LNCAP (cell line): ENCODE results near the gene DAP.

Experiments
- TF ChIP-seq, protein P1 (sequence below): fragments of 450-650 bp; IDR thresholded peaks from 2 replicates; pipeline ENCODE4 v1.5.1; 2017; ENCODE audit warnings: mild to moderate bottlenecking

The DAP gene

DNA sequence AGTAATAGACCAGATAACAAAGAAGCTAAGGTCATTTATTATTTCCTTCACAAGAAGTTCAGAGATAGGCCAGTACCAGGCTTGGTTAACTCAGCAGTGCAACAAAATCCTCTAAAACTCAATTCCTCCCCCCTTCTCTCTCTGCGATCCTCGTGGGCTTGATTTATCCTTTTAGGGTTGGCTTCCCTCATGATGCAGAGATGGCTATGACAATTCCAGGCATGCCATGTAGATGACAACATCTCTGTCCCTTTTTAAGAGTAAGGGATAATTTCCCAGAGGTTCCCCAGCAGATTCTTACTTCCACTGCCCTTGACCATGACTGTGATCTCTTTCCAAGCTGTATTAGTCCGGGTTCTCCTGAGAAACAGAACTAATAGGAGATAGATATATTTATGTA, 28.7 kb upstream of the DAP start:
- TF ChIP-seq, protein P1, sequence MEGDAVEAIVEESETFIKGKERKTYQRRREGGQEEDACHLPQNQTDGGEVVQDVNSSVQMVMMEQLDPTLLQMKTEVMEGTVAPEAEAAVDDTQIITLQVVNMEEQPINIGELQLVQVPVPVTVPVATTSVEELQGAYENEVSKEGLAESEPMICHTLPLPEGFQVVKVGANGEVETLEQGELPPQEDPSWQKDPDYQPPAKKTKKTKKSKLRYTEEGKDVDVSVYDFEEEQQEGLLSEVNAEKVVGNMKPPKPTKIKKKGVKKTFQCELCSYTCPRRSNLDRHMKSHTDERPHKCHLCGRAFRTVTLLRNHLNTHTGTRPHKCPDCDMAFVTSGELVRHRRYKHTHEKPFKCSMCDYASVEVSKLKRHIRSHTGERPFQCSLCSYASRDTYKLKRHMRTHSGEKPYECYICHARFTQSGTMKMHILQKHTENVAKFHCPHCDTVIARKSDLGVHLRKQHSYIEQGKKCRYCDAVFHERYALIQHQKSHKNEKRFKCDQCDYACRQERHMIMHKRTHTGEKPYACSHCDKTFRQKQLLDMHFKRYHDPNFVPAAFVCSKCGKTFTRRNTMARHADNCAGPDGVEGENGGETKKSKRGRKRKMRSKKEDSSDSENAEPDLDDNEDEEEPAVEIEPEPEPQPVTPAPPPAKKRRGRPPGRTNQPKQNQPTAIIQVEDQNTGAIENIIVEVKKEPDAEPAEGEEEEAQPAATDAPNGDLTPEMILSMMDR = no peak

DNA sequence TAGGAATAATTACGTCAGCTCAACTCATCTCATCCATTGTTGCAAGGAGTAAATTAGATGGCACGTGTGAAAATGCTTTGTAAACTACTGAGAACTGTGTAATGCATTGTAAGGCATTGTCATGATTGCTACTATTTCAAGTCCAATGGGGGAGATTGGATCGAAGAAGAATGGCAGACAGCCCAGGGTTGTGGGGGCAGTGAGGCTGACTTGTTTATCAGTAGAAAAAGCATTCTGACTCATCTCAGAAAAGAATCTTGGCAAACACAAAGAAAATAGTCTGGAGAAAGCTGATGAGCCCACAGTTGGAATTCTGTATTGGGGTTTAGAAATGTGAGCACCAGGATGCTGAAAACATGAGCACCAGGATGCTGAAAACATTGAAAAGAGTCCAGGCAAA, 28.0 kb upstream of the DAP start:
- TF ChIP-seq, protein P1 = no peak

- TF ChIP-seq, protein P1 = no peak
These were observed 27.3 kb upstream of the DAP start for GRCh38 chr5:10788358-10788757.

DNA sequence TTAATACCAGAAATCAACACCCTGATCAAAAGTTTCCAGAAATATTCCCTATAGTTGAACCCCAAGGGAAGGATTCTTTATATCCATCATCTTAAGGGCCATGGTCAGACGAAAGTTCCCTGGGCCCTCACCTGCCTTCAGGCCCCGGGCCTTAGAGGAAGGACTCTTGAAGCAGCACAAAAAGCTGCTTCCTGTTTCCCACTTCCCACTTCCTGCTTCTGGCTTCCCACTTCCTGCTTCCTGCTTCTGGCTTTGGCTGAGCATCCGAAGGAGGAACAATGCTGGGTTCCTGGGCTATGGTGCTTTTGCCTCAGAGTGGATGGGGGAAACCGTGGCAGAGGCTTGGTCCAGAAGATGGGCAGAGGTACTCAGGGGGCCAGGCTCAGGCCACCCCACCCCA, 25.8 kb upstream of the DAP start:
- TF ChIP-seq, protein P1 = no peak

DNA sequence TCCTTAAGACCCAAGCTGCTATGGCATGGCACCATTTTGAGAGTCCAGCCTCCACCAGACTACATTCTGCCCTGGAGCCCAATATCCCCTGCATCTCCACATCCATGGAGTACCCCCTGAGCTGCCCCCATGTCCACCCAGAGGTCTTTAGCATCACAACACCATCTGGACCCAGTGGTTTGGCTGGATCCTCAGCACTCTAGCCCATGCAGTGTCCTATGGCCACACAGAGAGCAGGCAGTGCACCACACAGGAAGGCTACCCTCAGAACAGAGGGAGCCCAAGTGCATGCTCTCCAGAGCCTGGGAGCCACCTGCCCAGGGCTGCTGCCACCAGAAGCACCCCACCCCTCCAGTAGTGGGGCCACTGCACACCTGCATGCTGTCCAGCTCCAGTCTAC, 18.6 kb upstream of the DAP start:
- TF ChIP-seq, protein P1 = no peak

GRCh38 chr5:10778179-10778910, 17.3 kb upstream of the DAP start:
- TF ChIP-seq, protein P1 = no peak

GRCh38 chr5:10775646-10776045, 14.6 kb upstream of the DAP start:
- TF ChIP-seq, protein P1 = no peak
